GM18861 (cell line): ENCODE data around the gene HACD2.
A peak's percentile ranks its signal among the peaks of the same experiment; 100 is the strongest.

Source experiments
- ATAC-seq: cut with Tn5 transposase; IDR thresholded peaks from one replicate; pipeline ENCODE4 v1.9.1; 2021; ENCODE audit not compliant: unreplicated experiment

Gene HACD2, protein sequence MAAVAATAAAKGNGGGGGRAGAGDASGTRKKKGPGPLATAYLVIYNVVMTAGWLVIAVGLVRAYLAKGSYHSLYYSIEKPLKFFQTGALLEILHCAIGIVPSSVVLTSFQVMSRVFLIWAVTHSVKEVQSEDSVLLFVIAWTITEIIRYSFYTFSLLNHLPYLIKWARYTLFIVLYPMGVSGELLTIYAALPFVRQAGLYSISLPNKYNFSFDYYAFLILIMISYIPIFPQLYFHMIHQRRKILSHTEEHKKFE

DNA sequence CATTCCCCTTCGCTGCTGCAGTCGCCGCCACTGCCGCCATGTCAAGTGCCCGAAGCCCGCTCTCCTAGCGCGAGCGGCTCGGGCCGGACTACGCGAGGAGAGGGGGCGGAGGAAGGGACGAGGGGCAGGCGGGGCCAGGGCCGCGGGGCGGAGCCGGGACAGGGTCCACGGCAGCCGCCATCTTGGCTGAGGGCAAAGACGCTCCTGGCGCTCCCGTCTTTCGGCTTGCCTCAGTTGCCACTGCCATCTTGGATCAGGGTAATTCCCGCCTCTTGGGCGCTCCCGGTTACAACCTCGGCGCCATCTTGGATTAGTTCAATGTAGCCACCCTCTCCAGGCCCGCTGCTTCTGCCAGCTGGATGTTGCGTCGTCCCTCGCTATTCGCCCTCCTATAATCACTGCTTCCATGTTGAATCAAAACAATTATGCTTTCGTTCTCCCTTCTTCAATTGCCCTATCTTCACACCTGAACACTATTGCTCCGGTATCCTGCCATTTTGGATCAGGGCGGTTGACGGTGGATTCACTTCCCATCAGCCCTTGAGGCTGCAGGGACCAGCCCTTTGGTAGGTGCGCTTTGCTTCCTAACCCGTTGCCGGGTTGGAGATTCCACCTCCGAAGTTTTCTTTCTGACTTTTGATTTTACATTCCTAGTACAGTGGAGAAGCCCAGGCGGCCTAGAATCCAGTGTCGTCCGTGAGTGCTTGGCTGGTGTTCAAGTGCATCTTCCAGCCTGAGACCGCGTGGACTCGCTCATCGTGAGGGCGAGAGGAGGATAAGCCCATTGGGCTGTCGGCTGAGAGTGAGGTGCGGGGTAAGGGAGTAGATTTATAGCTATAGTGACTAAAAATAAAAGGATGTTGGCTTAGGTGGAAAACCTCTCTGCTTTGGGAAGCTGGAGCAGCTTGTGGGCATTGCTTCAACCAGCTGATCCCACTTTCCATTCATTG lies at the start of gene HACD2:
Gene HACD2, minus strand, starts transcription at position 66 of the 950 bp plus-strand sequence. Its CDS starts 26 bp downstream, at position 40.
- peak; percentile 86 for ATAC-seq

DNA sequence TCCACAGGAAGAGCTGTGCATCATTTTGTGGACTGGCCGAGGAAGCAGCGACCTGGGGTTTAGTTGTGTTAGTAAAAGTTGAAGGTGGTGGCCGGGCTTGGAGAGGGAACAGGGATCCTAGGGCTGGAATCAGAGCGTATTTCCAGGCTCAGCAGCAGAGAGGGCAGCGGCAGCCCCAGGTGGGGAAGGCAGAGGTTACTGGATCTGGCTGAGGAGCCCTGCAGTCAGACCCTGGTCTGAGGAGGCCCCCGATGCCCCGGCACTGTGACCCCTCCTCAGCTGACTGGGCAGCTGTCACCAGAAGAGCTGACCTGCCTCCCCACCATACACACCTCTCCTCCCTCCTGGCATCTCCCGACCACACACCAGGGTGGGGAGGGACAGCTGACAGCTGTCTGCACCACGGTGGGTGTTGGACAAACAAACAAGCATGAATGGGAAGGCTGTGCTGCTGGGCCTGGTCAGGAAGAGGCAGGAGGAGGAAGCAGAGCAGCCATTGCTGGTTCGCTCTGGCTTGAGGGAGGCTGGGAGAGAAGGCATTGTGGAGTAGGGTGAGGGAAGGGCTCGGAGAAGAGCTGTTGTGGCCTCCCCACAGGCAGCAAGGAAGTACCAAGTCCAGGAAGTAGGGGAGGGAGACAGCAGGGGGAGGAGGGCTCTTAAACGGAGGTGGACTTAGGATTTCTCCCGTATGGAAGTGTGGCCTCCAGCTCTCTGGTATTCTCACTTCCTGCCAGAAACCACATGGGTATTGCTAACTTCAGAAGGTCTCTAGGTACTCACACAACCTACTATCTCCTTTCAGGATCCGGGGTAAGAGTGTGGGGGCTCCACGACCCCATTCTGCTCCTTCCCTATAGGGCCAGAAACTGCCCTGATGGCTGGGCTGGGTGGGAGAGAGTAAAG lies 49.5 kb upstream of the HACD2 start:
- no peak for ATAC-seq

DNA sequence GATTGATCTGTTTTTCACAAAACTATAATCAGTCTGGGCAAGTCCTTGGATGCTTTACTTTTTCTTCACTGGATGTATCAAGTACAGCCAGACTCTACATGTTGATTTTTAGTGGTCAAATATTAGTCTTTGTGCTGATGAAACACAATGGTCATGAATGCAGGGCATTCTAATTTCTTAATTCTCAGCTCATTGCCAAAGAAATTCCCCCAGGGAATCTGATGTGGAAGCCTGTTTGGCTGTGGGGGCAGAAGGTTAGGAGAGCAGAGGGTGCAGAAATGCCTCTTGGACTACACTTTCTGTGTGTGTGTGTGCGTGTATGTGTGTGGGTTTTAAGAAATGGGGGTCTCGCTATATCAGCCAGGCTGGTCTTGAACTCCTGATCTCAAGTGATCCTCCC lies 48.7 kb upstream of the HACD2 start:
- no peak for ATAC-seq

DNA sequence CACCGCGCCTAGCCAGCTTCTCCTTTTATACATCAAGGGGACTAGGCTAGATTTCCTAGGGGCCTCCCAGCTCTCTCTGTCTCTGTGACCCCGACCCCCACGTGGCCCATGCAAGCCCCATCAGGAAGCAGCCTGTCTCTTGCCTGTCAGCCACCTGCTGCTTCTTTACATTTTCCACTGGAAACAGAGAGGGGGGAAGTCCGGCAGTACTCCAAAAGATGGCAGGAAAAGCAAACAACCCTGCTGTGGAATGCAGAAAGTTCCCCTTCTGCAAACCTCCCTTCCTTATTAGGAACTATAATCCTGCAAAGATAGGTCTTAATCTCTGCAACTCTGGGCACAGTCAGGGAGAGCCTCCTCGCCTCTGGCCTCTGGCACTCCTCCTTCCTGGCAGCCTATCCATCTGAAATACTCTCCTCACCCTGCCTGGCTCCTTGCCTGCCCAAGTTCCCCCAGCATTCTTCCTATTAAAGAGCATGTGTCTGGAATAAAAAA lies 47.4 kb upstream of the HACD2 start:
- ATAC-seq, result no peak

DNA sequence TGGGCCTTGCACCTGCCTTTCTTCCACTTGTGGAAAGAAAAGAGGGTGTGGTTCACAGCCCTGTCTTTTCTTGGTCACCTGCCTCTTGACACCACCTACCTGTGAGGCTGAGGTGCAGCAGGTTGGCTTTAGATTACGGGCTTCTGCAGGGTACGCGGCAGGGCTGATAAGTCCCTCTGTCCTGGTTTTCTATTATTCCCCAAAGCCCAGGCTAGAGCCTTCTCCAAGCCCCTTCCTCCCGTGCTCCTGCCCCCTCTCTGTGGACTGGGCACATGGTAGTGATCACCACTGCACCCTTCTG lies 44.8 kb upstream of the HACD2 start:
- no peak for ATAC-seq

DNA sequence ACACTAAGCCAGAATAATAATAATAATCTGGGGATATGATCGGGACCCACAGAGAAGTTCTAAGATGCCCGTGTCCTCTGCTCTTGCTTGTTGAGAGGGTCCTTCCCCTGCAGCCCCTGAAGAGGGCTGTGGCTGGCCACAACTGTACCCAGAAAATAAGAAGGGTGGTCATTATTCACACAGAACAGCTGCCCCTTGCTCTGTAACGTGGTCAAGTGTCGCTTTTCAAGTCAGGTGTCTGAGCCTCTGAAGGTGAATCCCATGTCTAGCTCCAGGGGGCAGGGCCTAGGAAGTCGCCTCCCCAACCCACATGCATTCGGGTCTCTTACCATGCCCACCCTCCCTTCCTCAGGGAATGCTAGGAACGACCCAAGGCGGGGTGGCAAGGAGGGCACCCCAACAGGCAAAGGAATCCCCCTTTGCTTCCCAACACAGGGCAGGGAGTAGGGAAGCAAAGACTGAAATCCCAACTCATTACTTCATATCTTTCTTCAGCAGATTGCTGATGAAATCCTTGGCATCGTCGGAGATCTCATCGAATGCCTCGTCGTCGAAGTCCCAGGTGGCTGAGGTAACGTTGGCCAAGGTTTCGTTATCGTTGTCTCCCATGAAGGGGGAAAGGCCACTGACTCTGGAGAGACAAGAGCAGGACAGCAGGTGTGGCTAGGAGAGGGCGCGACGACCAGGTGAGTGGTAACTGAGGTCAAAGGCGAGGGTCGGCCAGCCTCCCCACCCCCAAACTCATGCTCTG lies 44.3 kb upstream of the HACD2 start:
- ATAC-seq, result no peak

DNA sequence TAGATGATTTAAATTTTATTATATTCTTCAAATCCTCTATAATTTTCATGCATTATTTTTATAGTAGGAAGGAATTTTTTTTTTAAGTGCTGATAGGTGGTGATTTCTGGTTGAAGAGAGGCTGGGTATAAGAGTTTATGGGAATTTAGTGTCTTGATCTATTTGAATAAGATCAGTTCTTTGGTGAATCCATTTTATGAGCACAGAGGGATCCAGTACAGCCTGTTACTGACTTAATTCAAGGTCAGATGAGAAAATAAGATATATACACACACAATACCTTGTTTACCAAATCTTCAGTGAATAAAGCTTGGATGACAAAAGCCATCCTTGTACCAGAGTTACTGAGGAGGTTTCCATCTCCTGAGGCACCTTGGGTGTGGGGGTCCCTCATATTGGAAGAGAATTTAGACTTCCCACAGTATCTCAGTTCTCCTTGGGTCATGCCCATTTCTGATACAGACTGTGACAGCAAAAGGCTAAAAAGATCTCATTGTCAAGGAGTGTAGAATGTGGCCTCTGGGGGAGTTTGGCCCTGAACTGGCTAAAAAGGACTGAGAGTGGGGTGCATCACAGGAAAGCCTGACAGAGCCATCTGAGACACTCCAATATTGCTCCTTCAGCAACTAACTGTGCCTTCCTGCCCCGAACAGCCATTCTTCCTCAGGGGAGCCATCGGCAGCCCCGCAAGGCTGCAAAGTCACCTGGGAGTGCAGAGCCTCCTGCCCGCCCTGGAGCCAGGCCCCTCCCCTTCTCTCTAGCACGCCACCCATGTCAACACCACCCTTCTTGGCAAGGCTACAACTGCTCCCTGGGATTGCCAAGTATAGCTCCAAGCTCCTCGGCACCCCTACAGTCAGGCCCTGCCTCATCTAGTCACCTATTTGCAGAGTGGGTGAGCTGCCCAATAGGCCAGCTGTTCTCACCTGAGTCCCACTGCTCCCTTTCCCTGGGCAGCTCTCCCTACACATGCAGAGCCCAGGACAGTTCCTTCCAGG lies 43.1 kb upstream of the HACD2 start:
- no peak for ATAC-seq

DNA sequence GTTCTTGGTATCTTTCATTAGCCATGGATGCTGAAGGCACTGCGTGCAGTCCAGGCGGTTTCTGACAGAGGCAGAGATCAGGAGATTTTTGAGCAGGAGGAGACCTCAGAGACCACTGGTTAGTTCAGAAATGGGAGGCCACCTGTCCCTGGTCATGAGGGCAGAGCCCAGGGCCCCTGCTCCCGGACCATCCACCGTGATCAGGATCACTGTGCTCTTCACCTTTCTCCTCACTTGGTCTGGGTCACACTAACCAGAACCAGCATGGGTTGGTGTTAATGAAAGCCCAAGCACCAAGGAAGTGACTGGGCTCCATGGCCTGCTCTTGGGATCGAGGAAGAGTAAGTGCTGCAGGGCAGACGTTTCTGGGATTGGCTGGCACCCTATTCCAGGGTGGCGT lies 42.0 kb upstream of the HACD2 start:
- no peak for ATAC-seq

DNA sequence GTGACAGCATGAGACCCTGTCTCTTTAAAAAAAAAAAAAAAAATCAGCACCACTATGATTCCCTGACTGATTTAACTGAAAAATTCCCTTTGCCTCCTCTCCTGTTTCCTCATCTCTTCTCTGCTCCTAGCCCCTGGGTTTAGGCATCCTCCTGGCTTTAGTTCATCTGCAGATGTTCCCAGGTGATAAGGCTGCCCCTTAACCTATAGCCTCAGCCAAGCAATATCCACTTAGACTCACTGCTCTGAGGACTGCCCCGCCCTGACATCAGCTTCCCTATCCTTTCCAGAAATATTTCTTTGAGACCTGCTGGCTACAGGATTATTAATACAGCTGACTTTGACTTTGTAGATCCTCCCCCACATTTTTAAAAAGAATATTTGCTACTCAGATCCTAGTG lies 39.4 kb upstream of the HACD2 start:
- no peak for ATAC-seq

DNA sequence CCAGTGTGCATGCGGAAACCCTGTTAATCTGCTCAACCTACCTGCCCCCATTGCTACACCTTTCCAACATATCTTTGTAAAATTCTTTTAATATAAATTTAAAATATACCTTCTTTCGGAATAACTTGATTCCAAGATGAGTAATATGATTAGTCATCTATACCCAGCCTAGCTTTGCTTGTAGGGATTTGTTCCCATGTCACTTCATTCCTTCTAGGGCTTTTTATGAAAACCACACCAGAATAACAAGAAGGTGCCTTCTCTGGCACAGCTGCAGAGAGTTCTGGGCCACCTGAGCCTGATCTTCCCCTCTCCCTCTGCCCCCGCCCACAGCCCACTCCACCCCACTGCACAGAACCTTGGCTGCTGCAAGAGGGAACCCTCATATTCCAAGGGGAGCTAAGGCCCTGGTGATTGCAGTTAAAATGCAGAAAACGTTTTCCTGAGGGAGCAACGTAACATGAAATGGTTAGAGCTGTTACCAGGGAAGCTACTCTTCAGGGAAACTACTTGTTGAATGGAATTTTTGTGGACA lies 38.6 kb upstream of the HACD2 start:
- ATAC-seq, result no peak

DNA sequence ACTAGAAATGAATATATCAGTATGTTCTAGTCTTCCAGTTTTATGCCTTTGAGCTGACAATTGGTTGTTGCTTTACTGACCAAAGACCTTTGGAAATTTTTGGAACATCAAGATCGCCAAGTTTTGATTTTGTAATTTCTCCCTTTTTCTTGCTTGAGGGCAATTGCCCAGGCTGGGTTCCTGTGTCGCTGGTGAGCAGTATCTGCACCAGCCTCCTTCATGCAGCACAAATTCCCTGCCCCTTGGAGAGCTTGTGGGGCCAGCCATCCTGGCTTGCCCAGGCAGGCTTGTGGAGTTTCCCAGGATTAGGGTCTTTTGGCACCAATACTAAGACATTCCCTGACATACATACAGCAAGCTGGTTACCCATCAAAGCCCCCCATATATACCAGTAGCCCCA lies 37.9 kb upstream of the HACD2 start:
- no peak for ATAC-seq

DNA sequence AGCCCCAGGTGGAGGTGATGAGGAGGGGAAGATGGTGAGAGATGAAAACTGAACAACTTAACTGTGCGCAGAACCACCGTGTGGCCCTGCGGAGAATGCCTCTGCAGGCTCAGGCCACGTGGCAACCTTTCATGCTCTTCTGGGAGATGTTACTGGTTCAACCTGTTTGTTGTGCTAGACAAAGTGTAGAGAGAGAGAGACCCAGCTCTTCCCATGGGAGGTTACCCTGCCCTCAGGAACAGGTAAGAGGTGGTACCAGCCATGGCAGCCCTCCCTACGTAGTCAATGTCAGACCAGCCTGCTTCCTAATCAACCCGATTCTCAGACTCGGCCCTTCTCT lies 37.0 kb upstream of the HACD2 start:
- no peak for ATAC-seq

DNA sequence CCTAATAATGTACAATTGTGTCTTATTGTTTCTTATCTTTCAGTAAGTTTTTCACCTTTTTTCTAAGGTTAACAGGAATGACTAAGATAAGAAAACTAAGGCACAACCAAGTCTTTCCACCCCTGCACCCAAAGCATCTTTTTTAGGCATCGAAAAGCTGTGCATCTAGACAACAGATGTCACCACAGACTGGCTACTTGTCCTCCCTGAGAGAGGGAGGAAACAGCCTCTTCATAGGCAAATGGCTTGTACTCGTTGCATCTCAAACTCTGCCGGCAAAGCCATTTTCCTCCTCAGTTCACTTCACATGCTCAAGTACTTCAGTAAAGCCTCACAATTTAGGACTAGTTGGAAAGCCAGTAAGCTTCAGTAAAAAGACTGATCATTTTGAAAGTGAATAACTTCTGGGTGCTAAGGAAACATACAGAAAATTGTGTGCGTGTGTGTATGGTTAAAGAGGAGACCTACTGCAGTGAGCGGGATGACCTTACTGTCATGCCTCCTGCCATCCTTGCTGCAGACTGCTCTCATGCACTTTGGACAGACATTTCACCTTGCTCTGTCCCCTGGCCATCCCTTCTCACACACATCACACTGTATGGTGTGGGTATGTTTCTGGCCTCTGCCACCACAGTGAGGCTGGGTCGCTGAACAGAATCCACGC lies 36.5 kb upstream of the HACD2 start:
- ATAC-seq, result no peak

DNA sequence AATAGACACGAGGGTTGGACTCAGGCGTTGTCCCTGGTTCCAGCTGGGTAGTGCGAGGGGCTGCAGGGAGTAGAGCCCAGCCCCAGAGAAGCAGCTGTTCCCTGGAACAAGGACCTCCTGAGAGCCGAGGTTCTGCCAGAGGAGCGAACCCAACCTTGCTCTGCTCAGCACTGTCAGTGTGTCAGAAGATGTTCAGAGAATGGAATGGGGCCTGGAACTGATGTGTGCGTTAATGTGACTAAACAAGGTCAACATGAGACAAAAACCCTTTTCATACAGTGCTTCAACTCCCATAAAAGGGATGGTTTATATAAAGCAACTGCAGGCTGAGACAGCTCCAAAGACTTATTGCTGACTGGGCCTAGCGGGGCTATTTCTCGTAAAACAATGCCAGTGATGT lies 35.5 kb upstream of the HACD2 start:
- ATAC-seq, result no peak

DNA sequence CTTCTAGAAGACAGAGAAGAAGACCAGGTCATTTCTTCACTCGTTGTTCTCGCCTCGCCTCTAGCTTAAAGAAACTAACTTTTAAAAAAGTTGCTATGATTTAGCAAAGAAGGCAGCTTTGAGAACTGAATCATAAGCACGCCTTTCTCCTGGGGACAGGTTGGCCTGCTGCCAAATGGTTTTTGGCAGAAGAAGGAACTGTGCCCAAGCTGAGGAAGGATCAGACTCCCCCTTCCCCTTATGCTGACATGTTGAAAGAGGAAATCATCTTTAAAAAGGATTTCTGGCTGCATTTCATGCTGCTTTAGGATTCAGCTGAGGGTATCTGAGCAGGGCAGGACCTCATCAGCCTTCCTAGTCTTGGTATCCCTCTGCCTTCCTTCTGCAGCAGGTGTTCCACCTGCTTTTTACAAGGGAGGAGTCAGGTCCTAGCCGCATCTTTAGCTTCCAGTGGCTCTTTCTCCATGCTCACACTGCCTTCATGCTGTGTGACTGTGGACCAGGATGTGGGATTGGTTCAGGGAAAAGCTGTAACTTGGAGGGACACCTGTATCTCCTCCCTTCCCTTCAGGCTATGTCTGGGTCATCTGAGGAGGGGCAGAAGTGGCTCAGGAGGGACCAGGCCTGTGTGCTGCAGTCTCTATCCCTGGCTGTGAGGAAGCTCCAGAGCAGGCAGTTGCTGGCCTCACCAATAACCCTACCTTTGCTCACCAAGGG lies 34.1 kb upstream of the HACD2 start:
- ATAC-seq, result no peak

DNA sequence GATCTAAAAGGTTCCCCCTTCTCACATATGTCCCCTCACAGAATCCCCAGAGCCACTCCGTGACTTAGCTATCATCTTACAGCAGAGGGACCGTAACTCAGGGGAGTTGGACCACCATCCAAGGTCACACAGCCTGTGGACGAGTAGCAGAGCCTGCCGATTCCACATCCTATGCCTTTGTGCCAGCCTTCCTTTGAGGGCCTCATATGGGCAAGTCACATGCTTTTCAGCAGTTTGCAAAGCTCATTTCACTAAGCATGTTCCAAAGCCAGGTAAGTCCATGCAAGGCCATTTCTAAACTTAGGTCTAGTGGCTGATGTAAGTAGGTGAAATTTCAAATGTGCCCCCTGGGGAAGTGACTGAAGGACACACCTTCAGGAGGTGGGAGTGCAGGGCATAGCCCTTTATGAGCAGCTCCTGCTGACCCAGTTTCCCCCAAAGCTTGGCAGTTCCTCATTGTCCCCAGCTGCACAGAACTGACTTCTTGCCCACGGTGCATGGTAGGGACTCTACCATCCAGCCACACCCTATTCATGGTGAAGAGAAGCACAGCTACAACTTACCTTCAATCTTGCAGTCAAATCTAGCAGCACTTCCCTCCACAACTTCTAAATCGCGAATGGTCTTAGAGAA lies 33.3 kb upstream of the HACD2 start:
- ATAC-seq, result no peak

DNA sequence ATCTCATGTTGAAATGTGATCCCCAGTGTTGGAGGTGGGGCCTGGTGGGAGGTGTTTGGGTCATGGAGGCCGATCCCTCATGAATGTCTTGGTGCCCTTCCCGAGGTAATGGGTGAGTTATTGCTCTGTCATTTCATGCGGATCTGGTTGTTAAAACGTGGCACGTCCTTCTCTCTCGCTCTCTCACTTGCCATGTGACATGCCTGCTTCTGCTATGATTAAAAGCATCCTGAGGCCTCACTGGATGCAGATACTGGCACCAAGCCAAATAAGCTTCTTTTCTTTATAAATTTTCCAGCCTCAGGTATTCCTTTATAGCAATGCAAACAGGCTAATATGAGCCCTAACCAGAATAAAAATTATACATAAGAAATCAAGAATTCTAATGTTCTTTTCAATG lies 31.7 kb upstream of the HACD2 start:
- no peak for ATAC-seq

DNA sequence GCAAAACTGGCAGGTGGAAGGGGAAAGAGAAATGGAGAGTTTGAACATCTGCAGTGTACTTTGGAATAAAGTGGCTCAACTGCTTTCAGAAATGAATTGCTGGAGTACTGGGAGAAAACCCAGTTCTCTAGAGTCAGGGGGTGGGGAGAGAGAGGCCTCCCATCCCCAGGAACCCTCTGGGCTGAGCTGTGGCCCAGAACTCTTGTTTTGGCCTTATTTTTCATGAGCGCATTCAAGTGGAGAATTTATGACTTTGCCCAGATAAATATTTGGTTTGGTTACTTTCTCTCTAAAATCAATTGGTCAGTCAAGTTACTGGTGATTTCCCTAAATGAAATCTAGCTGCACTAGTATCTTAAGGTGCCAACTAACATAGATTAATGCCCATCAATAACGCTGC lies 28.7 kb upstream of the HACD2 start:
- no peak for ATAC-seq
